ENCODE measurements around the gene PLCB3. TPM values are rescaled to one million over a fixed set of nuclear protein-coding genes. Genes with fewer than 3 reads are reported as not detected.

The PLCB3 gene
- total RNA-seq, 1 experiment from 2014 or later = 41.2 TPM

DNA sequence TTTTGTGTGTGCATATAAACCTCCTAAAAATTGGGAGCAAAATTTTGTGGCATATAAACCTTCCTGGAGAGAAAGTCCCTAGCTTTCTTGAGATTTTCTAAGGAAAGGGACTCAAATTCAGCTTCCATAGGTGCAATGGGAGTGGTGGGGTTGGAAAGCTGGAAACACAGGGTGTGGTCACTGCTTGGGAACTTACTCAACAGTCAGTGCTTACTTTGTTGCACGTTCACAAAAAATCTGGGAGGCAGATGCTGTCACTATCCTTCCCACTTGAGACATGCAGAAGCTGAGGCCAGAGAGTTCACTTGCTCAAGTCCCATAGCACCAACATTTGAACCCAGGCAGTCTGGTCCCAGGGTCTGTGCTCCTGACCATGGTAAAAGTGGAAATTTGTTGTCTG, 44.9 kb downstream of the PLCB3 start:
- no peak overlapping the region for H3K27ac ChIP-seq (ENCODE audit: low read length)
- no TSS peak for BruUV-seq (replicated peaks)
- ChIA-PET POLR2A (no interaction called here), CTCF (no interaction called here)
- DNase-seq (ENCODE audit: low read depth, low spot score) (no peak), ATAC-seq (no peak)
- peaks cover 6% of the 10 kb centered on the region for H3K4me1 ChIP-seq (ENCODE audit: control insufficient read depth, insufficient read depth, low read length)
- intact Hi-C loops (cut with micrococcal nuclease; ENCODE audit: unreplicated experiment) = no loop called here
- in situ Hi-C loops (cut with HindIII; ENCODE audit: low pct_unique_long_range_greater_than_20kb, low sequenced_read_pairs) = no loop called here
- H3K36me3 ChIP-seq (ENCODE audit: control insufficient read depth, insufficient read depth, low read length) = no peaks in the 10 kb centered on the region
- H3K9me3 ChIP-seq (ENCODE audit: control insufficient read depth, insufficient read depth, low read depth, low read length) = no peaks in the 10 kb centered on the region
- no peaks in the 10 kb centered on the region; the same call in none of the 2 replicates for H3K27me3 ChIP-seq (ENCODE audit: control insufficient read depth, insufficient read depth, low read length)
- no peak overlapping the region for H3K4me3 ChIP-seq (ENCODE audit: low read depth in 2 of 2, low read length in 2 of 2)
- TF ChIP-seq, protein P1, sequence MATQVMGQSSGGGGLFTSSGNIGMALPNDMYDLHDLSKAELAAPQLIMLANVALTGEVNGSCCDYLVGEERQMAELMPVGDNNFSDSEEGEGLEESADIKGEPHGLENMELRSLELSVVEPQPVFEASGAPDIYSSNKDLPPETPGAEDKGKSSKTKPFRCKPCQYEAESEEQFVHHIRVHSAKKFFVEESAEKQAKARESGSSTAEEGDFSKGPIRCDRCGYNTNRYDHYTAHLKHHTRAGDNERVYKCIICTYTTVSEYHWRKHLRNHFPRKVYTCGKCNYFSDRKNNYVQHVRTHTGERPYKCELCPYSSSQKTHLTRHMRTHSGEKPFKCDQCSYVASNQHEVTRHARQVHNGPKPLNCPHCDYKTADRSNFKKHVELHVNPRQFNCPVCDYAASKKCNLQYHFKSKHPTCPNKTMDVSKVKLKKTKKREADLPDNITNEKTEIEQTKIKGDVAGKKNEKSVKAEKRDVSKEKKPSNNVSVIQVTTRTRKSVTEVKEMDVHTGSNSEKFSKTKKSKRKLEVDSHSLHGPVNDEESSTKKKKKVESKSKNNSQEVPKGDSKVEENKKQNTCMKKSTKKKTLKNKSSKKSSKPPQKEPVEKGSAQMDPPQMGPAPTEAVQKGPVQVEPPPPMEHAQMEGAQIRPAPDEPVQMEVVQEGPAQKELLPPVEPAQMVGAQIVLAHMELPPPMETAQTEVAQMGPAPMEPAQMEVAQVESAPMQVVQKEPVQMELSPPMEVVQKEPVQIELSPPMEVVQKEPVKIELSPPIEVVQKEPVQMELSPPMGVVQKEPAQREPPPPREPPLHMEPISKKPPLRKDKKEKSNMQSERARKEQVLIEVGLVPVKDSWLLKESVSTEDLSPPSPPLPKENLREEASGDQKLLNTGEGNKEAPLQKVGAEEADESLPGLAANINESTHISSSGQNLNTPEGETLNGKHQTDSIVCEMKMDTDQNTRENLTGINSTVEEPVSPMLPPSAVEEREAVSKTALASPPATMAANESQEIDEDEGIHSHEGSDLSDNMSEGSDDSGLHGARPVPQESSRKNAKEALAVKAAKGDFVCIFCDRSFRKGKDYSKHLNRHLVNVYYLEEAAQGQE (IDR thresholded peaks at IDR 0.05; ENCODE audit: insufficient read depth in 1 of 2, low read depth in 2 of 2, low read length in 1 of 2) = no peak
- TF ChIP-seq SIN3A (IDR thresholded peaks at IDR 0.05; ENCODE audit: borderline replicate concordance, insufficient read depth, low read depth, low read length) (no peak), TCF7L2 (IDR thresholded peaks at IDR 0.05; ENCODE audit: low read depth, low read length) (no peak), POLR2AphosphoS5 (IDR thresholded peaks at IDR 0.05; ENCODE audit: low read depth, low read length) (no peak)
- TF ChIP-seq, protein P2, sequence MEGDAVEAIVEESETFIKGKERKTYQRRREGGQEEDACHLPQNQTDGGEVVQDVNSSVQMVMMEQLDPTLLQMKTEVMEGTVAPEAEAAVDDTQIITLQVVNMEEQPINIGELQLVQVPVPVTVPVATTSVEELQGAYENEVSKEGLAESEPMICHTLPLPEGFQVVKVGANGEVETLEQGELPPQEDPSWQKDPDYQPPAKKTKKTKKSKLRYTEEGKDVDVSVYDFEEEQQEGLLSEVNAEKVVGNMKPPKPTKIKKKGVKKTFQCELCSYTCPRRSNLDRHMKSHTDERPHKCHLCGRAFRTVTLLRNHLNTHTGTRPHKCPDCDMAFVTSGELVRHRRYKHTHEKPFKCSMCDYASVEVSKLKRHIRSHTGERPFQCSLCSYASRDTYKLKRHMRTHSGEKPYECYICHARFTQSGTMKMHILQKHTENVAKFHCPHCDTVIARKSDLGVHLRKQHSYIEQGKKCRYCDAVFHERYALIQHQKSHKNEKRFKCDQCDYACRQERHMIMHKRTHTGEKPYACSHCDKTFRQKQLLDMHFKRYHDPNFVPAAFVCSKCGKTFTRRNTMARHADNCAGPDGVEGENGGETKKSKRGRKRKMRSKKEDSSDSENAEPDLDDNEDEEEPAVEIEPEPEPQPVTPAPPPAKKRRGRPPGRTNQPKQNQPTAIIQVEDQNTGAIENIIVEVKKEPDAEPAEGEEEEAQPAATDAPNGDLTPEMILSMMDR (IDR thresholded peaks at IDR 0.05) = no peak

DNA sequence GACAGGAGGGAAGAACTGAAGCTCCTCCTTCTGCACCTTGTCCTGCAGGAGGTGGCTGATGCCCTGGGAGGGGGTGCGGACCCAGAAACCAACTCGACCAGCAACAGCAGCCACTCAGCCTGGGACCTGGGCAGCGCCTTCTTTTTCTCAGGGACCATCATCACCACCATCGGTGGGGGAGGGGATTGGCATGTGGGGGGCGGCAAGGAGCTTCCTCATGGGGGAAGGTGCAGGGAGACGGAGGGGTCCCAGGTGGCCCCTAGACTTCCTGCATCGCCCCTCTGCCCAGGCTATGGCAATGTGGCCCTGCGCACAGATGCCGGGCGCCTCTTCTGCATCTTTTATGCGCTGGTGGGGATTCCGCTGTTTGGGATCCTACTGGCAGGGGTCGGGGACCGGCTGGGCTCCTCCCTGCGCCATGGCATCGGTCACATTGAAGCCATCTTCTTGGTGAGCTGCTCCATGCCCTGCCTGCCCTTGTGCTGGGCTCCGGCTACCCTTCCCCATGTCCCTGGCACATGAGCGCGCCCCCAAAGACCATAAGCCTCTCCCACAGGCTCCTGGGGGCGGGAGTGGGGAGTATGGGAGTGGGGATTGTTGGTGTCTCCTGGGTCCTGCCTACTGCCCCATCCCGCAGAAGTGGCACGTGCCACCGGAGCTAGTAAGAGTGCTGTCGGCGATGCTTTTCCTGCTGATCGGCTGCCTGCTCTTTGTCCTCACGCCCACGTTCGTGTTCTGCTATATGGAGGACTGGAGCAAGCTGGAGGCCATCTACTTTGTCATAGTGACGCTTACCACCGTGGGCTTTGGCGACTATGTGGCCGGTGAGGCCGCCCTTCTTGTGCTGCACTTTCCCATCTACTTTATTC, 45.7 kb downstream of the PLCB3 start:
- POLR2A ChIA-PET = no interaction called here
- intact Hi-C loops (cut with micrococcal nuclease; ENCODE audit: unreplicated experiment) (no loop called here), in situ Hi-C loops (cut with HindIII; ENCODE audit: low pct_unique_long_range_greater_than_20kb, low sequenced_read_pairs) (no loop called here)
- CTCF ChIA-PET = no interaction called here
- TF ChIP-seq SIN3A (IDR thresholded peaks at IDR 0.05; ENCODE audit: borderline replicate concordance, insufficient read depth, low read depth, low read length) = no peak
- no peak for TF ChIP-seq TCF7L2 (IDR thresholded peaks at IDR 0.05; ENCODE audit: low read depth, low read length)
- TF ChIP-seq, protein P1 (IDR thresholded peaks at IDR 0.05; ENCODE audit: insufficient read depth in 1 of 2, low read depth in 2 of 2, low read length in 1 of 2) = no peak
- no peak for TF ChIP-seq POLR2AphosphoS5 (IDR thresholded peaks at IDR 0.05; ENCODE audit: low read depth, low read length)
- TF ChIP-seq, protein P2 (IDR thresholded peaks at IDR 0.05) = no peak
- Histone ChIP-seq H3K4me3 (ENCODE audit: low read depth in 2 of 2, low read length in 2 of 2) (no peak overlapping the region), H3K4me1 (ENCODE audit: control insufficient read depth, insufficient read depth, low read length) (peaks cover 5% of the 10 kb centered on the region), H3K27ac (ENCODE audit: low read length) (no peak overlapping the region), H3K36me3 (ENCODE audit: control insufficient read depth, insufficient read depth, low read length) (no peaks in the 10 kb centered on the region), H3K9me3 (ENCODE audit: control insufficient read depth, insufficient read depth, low read depth, low read length) (no peaks in the 10 kb centered on the region), H3K27me3 (ENCODE audit: control insufficient read depth, insufficient read depth, low read length) (no peaks in the 10 kb centered on the region; the same call in none of the 2 replicates)
- DNase-seq (ENCODE audit: low read depth, low spot score) (no peak), ATAC-seq (no peak)
- BruUV-seq (replicated peaks) = no TSS peak

Measured in Panc1 (cell line).